A673 (cell line): ENCODE measurements around the gene EML6. TPM values are rescaled to one million over a fixed set of nuclear protein-coding genes. Genes with fewer than 3 reads are reported as not detected.

Experiments
- BruUV-seq: library from RNA; stranded (reverse); fragments of 400-500 nt; replicated peaks from 2 replicates; lab custom pipeline; 2021; lab: Mats Ljungman, UMichigan
- CTCF ChIA-PET: fragments of 300-600 bp; sonication (Branson Sonifier 250); formaldehyde crosslinking; loops from one replicate; lab custom pipeline; 2022; ENCODE audit warnings: antibody characterized with exemption; lab: Charles Lee
- POLR2A ChIA-PET: fragments of 300-600 bp; sonication (Branson Sonifier 250); formaldehyde crosslinking; loops from one replicate; lab custom pipeline; 2022; ENCODE audit warnings: antibody characterized with exemption; ENCODE audit not compliant: low non-redundant PET; lab: Charles Lee
- DNase-seq: peaks from one replicate; pipeline ENCODE4 v3.0.0-alpha.2; 2015; ENCODE audit warnings: low spot score
- H3K27ac ChIP-seq: fragments of 200-600 bp; sonication (generic); 2 replicates; pipeline ENCODE4 v1.5.1; 2016; ENCODE audit warnings: mixed run types, low read depth, mild to moderate bottlenecking, mixed read lengths, antibody characterized with exemption, low read length; ENCODE audit not compliant: poor library complexity, severe bottlenecking
- H3K27me3 ChIP-seq: fragments of 200-600 bp; sonication (generic); replicated peaks from 2 replicates; pipeline ENCODE4 v1.6.1; 2017; ENCODE audit warnings: mixed run types, low read depth, mild to moderate bottlenecking, mixed read lengths, antibody characterized with exemption, low read length; ENCODE audit not compliant: insufficient read depth, poor library complexity
- H3K36me3 ChIP-seq: fragments of 200-600 bp; sonication (generic); 2 replicates; pipeline ENCODE4 v1.6.1; 2016; ENCODE audit warnings: mixed run types, mild to moderate bottlenecking, mixed read lengths, antibody characterized with exemption, low read length; ENCODE audit not compliant: insufficient read depth, poor library complexity, severe bottlenecking
- H3K4me1 ChIP-seq: fragments of 200-600 bp; sonication (generic); 2 replicates; pipeline ENCODE4 v1.6.1; 2017; ENCODE audit warnings: mixed run types, mild to moderate bottlenecking, mixed read lengths, antibody characterized with exemption, low read length; ENCODE audit not compliant: insufficient read depth, poor library complexity, severe bottlenecking
- H3K4me3 ChIP-seq: fragments of 200-600 bp; sonication (generic); 2 replicates; pipeline ENCODE4 v1.5.1; 2016; ENCODE audit warnings: low read depth, mixed run types, mild to moderate bottlenecking, mixed read lengths, low read length; ENCODE audit not compliant: poor library complexity, severe bottlenecking
- H3K9me3 ChIP-seq: fragments of 200-600 bp; sonication (generic); 2 replicates; pipeline ENCODE4 v1.6.1; 2016; ENCODE audit warnings: mixed run types, low read depth, mild to moderate bottlenecking, mixed read lengths, antibody characterized with exemption, low read length; ENCODE audit not compliant: poor library complexity, severe bottlenecking
- CTCF ChIP-seq: fragments of 300-800, 200-600 bp; sonication (generic); conservative IDR thresholded peaks from 2 replicates; pipeline ENCODE4 v1.5.1; 2017; ENCODE audit warnings: low read depth, mild to moderate bottlenecking, antibody characterized with exemption, low read length, moderate library complexity, mixed read lengths
- EZH2 ChIP-seq: fragments of 200-600 bp; sonication (generic); IDR thresholded peaks from 2 replicates; pipeline ENCODE4 v1.6.1; 2017; ENCODE audit warnings: borderline replicate concordance, low read depth, mild to moderate bottlenecking, mixed read lengths, antibody characterized with exemption, low read length; ENCODE audit not compliant: poor library complexity, severe bottlenecking
- intact Hi-C: fragments of 100-400 bp; cut with micrococcal nuclease; formaldehyde crosslinking; loops from one replicate; pipeline ENCODE4 v1.10.0; 2022; ENCODE audit not compliant: unreplicated experiment
- total RNA-seq: library from RNA; stranded (reverse); gene quantifications from 2 replicates; pipeline ENCODE4 v1.2.3, GENCODE V29; 2021

Gene EML6
- total RNA-seq, 1 experiment from 2014 or later, result 1.9 TPM

- peaks cover 15% of the 10 kb centered on the region for H3K4me1 ChIP-seq
- TF ChIP-seq EZH2 (no peak), CTCF (no peak)
- no peak overlapping the region for H3K27ac ChIP-seq
- intact Hi-C loops, result no loop called here
- H3K27me3 ChIP-seq, result no peaks in the 10 kb centered on the region
- ChIA-PET POLR2A (no interaction called here), CTCF (no interaction called here)
- no TSS peak for BruUV-seq
- H3K36me3 ChIP-seq, result no peaks in the 10 kb centered on the region
- DNase-seq, result no peak
- no peak overlapping the region for H3K4me3 ChIP-seq
- H3K9me3 ChIP-seq, result no peaks in the 10 kb centered on the region
Measured at GRCh38 chr2:54676656-54677055, 46.8 kb upstream of the EML6 start.

DNA sequence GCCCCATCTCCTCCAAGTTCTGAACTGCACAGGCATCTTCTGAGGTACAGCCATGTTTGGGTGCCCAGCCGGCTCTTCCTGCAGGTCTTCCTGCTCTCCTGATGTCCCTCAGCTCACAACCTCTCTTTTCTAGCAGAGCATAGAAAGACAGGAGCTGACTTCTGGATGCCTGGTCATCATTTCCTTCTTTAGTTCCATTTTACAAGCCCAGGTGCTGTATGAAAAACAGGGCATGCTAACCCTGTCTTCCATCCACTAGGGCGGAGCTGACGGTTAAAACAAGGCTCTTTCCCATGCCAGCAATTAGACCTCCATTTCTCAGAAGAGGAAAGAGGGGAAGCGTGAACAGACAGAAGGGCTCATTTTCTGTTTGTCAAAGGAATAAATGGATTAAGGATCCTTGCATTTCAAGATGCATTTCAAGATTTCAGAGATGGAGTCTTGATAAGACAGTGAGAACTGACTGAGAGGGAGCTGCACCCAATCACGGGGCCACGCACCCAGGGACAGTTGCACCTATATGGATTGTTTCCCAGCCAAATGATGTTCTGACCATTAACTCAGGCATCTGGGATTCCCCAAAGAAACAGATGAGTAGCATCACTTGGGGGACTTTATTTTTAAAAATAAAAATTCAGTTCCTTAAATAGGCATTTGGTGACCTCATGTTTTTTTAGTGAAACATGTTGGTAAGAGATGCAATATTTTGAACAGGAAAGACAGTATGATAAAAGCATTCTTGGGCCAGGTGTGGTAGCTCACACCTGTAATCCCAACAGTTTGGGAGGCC is 45.8 kb upstream of the EML6 start:
- H3K4me1 ChIP-seq, result peaks cover 13% of the 10 kb centered on the region
- no peak overlapping the region for H3K27ac ChIP-seq
- CTCF ChIA-PET, result no interaction called here
- H3K4me3 ChIP-seq, result no peak overlapping the region
- intact Hi-C loops, result no loop called here
- no peaks in the 10 kb centered on the region for H3K36me3 ChIP-seq
- no peak for TF ChIP-seq EZH2
- no peak for TF ChIP-seq CTCF
- no TSS peak for BruUV-seq
- no peaks in the 10 kb centered on the region for H3K9me3 ChIP-seq
- no peaks in the 10 kb centered on the region for H3K27me3 ChIP-seq
- POLR2A ChIA-PET, result interaction anchor here (0.6 kb wide), 1 partner anchor 29 kb away, joined by 3 read pairs; no protein-coding TSS in a partner anchor
- DNase-seq, result no peak

DNA sequence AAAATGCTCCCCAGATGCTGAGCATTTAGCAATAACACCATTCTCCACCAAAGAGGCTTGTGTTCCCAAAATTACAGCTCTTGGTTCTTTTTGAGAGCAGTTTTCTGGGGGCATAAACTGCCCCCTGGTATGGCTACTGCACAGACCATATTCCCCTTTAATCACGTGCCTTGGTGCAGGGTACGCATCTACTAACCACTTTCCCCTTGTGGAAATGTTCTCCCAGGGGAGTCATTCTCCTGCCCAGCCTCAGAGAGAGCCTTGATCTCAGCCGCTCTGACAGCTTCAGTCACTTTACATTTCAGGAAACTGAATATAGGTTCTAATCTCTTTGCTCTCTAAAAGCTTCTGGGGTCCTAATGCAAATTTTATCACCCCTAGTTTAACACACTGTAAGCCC is 44.7 kb upstream of the EML6 start:
- no peaks in the 10 kb centered on the region for H3K9me3 ChIP-seq
- no peak overlapping the region for H3K4me3 ChIP-seq
- TF ChIP-seq EZH2, result no peak
- no peak for TF ChIP-seq CTCF
- intact Hi-C loops, result no loop called here
- DNase-seq, result peak; percentile 53
- peaks cover 8% of the 10 kb centered on the region for H3K4me1 ChIP-seq
- ChIA-PET POLR2A (no interaction called here), CTCF (no interaction called here)
- BruUV-seq, result no TSS peak
- no peaks in the 10 kb centered on the region for H3K36me3 ChIP-seq
- no peak overlapping the region for H3K27ac ChIP-seq
- no peaks in the 10 kb centered on the region for H3K27me3 ChIP-seq
